Measurements from ENCODE around the gene TTC36. TPM values are rescaled to one million over a fixed set of nuclear protein-coding genes. Genes with fewer than 3 reads are reported as not detected.

The TTC36 gene
- total and polyA plus RNA-seq, 5 donors from 2014 or later = 0.22 to 0.87 (median 0.50) TPM; not detected in 1

GRCh38 chr11:118511601-118512000 lies 15.7 kb upstream of the TTC36 start:
- H3K36me3 ChIP-seq (ENCODE audit: control insufficient read depth, insufficient read depth, low read length) = peaks cover 93% of the 10 kb centered on the region
- H3K4me1 ChIP-seq (ENCODE audit: control insufficient read depth, insufficient read depth, low read length, poor library complexity, severe bottlenecking) = no peaks in the 10 kb centered on the region
- Mint-ChIP-seq H3K4me1 (peaks cover 0 to 14% (median 6%) of the 10 kb centered on the region in 4 donors), H3K27ac (no peak overlapping the region), H3K4me3 (no peak overlapping the region), H3K9me3 (no peaks in the 10 kb centered on the region), H3K36me3 (peaks cover 51% of the 10 kb centered on the region), H3K27me3 (no peaks in the 10 kb centered on the region)
- no peak overlapping the region for H3K27ac ChIP-seq (ENCODE audit: insufficient read depth, low read length, poor library complexity, severe bottlenecking)
- no peaks in the 10 kb centered on the region for H3K9me3 ChIP-seq (ENCODE audit: control insufficient read depth in 2 of 2, low read length in 2 of 2)
- no peak overlapping the region for H3K4me3 ChIP-seq (ENCODE audit: low read depth, low read length)
- no peaks in the 10 kb centered on the region for H3K27me3 ChIP-seq (ENCODE audit: control insufficient read depth, insufficient read depth, low read length)
- no peak for ATAC-seq (ENCODE audit: low read depth in 2 of 2)
- no peak for DNase-seq

DNA sequence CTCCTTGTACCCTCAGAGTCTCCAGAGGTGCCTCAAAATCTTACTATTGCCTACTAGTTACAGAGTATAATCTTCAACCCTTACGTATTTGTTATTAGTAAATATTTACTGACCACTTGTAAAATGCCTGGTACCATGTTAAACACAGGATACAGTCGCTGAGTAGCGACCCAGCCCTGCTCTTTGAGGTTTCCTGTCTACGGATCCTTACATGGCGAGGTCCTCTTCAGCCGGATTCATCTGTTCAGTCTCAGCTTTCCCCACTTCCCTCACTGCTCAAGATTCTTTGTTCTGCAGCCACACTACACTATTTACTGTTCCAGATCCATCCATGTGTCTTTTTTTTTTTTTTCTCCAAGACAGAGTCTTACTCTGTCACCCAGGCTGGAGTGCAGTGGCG lies 13.2 kb upstream of the TTC36 start:
- Mint-ChIP-seq H3K36me3 (peaks cover 54% of the 10 kb centered on the region), H3K4me3 (peak overlapping the region in 3 of 4 donors; percentile 12 to 58 (median 22)), H3K27ac (peak overlapping the region in 2 of 3 donors; percentile 83 to 91)

DNA sequence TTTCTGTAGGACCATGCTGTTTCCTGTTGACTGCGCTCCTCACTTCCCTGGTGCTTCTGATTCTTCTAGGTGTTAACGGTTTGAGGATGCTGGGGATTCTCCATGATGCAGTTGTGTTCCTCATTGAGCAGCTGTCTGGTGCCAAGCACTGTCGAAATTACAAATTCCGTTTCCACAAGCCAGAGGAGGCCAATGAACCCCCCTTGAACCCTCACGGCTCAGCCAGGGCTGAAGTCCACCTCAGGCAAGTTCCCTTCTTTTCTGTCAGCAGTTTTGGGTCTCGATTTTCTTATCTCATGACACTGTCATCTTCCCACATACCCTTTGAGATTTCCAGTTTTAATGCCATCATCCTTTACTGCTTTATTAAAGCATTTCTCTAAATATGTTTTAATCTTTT lies 7.7 kb upstream of the TTC36 start:
- H3K9me3 Mint-ChIP-seq = no peaks in the 10 kb centered on the region
- no peaks in the 10 kb centered on the region for H3K9me3 ChIP-seq (ENCODE audit: control insufficient read depth in 2 of 2, low read length in 2 of 2)
- H3K27me3 ChIP-seq (ENCODE audit: control insufficient read depth, insufficient read depth, low read length) = no peaks in the 10 kb centered on the region
- H3K36me3 Mint-ChIP-seq = peaks cover 47% of the 10 kb centered on the region
- peaks cover 0 to 6% (median 2%) of the 10 kb centered on the region in 4 donors for H3K4me1 Mint-ChIP-seq
- H3K4me3 Mint-ChIP-seq = no peak overlapping the region
- no peak for DNase-seq
- H3K27ac ChIP-seq (ENCODE audit: insufficient read depth, low read length, poor library complexity, severe bottlenecking) = no peak overlapping the region
- no peaks in the 10 kb centered on the region for H3K27me3 Mint-ChIP-seq
- H3K27ac Mint-ChIP-seq = peak overlapping the region; percentile 9 to 54 (median 12)
- no peak overlapping the region for H3K4me3 ChIP-seq (ENCODE audit: low read depth, low read length)
- H3K36me3 ChIP-seq (ENCODE audit: control insufficient read depth, insufficient read depth, low read length) = peaks cover 84% of the 10 kb centered on the region
- no peak for ATAC-seq (ENCODE audit: low read depth in 2 of 2)
- no peaks in the 10 kb centered on the region for H3K4me1 ChIP-seq (ENCODE audit: control insufficient read depth, insufficient read depth, low read length, poor library complexity, severe bottlenecking)

More for the DNA sequence above, 13.2 kb upstream of the TTC36 start:
- Mint-ChIP-seq H3K4me1 (peaks cover 0 to 12% (median 7%) of the 10 kb centered on the region in 4 donors), H3K9me3 (no peaks in the 10 kb centered on the region), H3K27me3 (no peaks in the 10 kb centered on the region)
- Histone ChIP-seq H3K9me3 (ENCODE audit: control insufficient read depth in 2 of 2, low read length in 2 of 2) (no peaks in the 10 kb centered on the region), H3K4me3 (ENCODE audit: low read depth, low read length) (no peak overlapping the region), H3K36me3 (ENCODE audit: control insufficient read depth, insufficient read depth, low read length) (peaks cover 84% of the 10 kb centered on the region), H3K27ac (ENCODE audit: insufficient read depth, low read length, poor library complexity, severe bottlenecking) (no peak overlapping the region), H3K27me3 (ENCODE audit: control insufficient read depth, insufficient read depth, low read length) (no peaks in the 10 kb centered on the region), H3K4me1 (ENCODE audit: control insufficient read depth, insufficient read depth, low read length, poor library complexity, severe bottlenecking) (no peaks in the 10 kb centered on the region)
- peak in 1 of 3 donors; percentile 34 for DNase-seq
- ATAC-seq (ENCODE audit: low read depth in 2 of 2) = no peak

GRCh38 chr11:118521892-118522311 lies 5.4 kb upstream of the TTC36 start:
- Histone ChIP-seq H3K27me3 (ENCODE audit: control insufficient read depth, insufficient read depth, low read length) (no peaks in the 10 kb centered on the region), H3K36me3 (ENCODE audit: control insufficient read depth, insufficient read depth, low read length) (peaks cover 70% of the 10 kb centered on the region)
- H3K27me3 Mint-ChIP-seq = no peaks in the 10 kb centered on the region

DNA sequence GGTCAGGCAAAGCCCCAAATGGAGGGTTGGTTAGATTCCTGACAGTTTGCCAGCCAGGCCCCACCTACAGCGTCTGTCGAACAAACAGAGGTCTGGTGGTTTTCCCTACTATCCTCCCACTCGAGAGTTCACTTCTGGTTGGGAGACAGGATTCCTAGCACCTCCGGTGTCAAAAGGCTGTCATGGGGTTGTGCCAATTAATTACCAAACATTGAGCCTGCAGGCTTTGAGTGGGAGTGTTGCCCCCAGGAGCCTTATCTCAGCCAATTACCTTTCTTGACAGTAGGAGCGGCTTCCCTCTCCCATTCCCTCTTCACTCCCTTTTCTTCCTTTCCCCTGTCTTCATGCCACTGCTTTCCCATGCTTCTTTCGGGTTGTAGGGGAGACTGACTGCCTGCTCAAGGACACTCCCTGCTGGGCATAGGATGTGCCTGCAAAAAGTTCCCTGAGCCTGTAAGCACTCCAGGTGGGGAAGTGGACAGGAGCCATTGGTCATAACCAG lies 4.7 kb upstream of the TTC36 start:
- no peak overlapping the region for H3K4me3 Mint-ChIP-seq
- H3K4me1 Mint-ChIP-seq = peaks cover 0 to 20% (median 11%) of the 10 kb centered on the region in 4 donors
- no peak overlapping the region for H3K27ac Mint-ChIP-seq
- ATAC-seq (ENCODE audit: low read depth in 2 of 2) (no peak), DNase-seq (no peak)
- H3K9me3 Mint-ChIP-seq = no peaks in the 10 kb centered on the region
- Histone ChIP-seq H3K4me3 (ENCODE audit: low read depth, low read length) (no peak overlapping the region), H3K9me3 (ENCODE audit: control insufficient read depth in 2 of 2, low read length in 2 of 2) (no peaks in the 10 kb centered on the region), H3K27me3 (ENCODE audit: control insufficient read depth, insufficient read depth, low read length) (no peaks in the 10 kb centered on the region), H3K36me3 (ENCODE audit: control insufficient read depth, insufficient read depth, low read length) (peaks cover 65% of the 10 kb centered on the region), H3K4me1 (ENCODE audit: control insufficient read depth, insufficient read depth, low read length, poor library complexity, severe bottlenecking) (no peaks in the 10 kb centered on the region), H3K27ac (ENCODE audit: insufficient read depth, low read length, poor library complexity, severe bottlenecking) (no peak overlapping the region)
- no peaks in the 10 kb centered on the region for H3K27me3 Mint-ChIP-seq
- peaks cover 32% of the 10 kb centered on the region for H3K36me3 Mint-ChIP-seq

More at GRCh38 chr11:118521892-118522311, 5.4 kb upstream of the TTC36 start:
- Mint-ChIP-seq H3K9me3 (no peaks in the 10 kb centered on the region), H3K27ac (no peak overlapping the region), H3K4me3 (no peak overlapping the region), H3K4me1 (peaks cover 0 to 13% (median 7%) of the 10 kb centered on the region in 4 donors), H3K36me3 (peaks cover 32% of the 10 kb centered on the region)
- Histone ChIP-seq H3K4me3 (ENCODE audit: low read depth, low read length) (no peak overlapping the region), H3K4me1 (ENCODE audit: control insufficient read depth, insufficient read depth, low read length, poor library complexity, severe bottlenecking) (no peaks in the 10 kb centered on the region), H3K27ac (ENCODE audit: insufficient read depth, low read length, poor library complexity, severe bottlenecking) (no peak overlapping the region), H3K9me3 (ENCODE audit: control insufficient read depth in 2 of 2, low read length in 2 of 2) (no peaks in the 10 kb centered on the region)
- DNase-seq = no peak
- no peak for ATAC-seq (ENCODE audit: low read depth in 2 of 2)

GRCh38 chr11:118524356-118524755 lies 2.9 kb upstream of the TTC36 start:
- no peak overlapping the region for H3K4me3 ChIP-seq (ENCODE audit: low read depth, low read length)
- peaks cover 29% of the 10 kb centered on the region for H3K36me3 Mint-ChIP-seq
- no peaks in the 10 kb centered on the region for H3K9me3 ChIP-seq (ENCODE audit: control insufficient read depth in 2 of 2, low read length in 2 of 2)
- peak overlapping the region in 2 of 3 donors; percentile 20 to 31 for H3K27ac Mint-ChIP-seq
- peaks cover 55% of the 10 kb centered on the region for H3K36me3 ChIP-seq (ENCODE audit: control insufficient read depth, insufficient read depth, low read length)
- peaks cover 0 to 31% (median 21%) of the 10 kb centered on the region in 4 donors for H3K4me1 Mint-ChIP-seq
- no peak overlapping the region for H3K27ac ChIP-seq (ENCODE audit: insufficient read depth, low read length, poor library complexity, severe bottlenecking)
- H3K9me3 Mint-ChIP-seq = no peaks in the 10 kb centered on the region
- no peak overlapping the region for H3K4me3 Mint-ChIP-seq
- no peak for ATAC-seq (ENCODE audit: low read depth in 2 of 2)
- H3K27me3 ChIP-seq (ENCODE audit: control insufficient read depth, insufficient read depth, low read length) = no peaks in the 10 kb centered on the region
- DNase-seq = no peak
- no peaks in the 10 kb centered on the region for H3K27me3 Mint-ChIP-seq
- H3K4me1 ChIP-seq (ENCODE audit: control insufficient read depth, insufficient read depth, low read length, poor library complexity, severe bottlenecking) = peaks cover 5% of the 10 kb centered on the region

- no peaks in the 10 kb centered on the region for H3K27me3 Mint-ChIP-seq
These were observed 2.4 kb upstream of the TTC36 start for GRCh38 chr11:118524757-118525470.

More at GRCh38 chr11:118524757-118525470, 2.4 kb upstream of the TTC36 start:
- peak overlapping the region; percentile 20 to 88 (median 62) for H3K27ac Mint-ChIP-seq
- H3K9me3 ChIP-seq (ENCODE audit: control insufficient read depth in 2 of 2, low read length in 2 of 2) = no peaks in the 10 kb centered on the region
- H3K4me1 Mint-ChIP-seq = peaks cover 4 to 37% (median 26%) of the 10 kb centered on the region in 4 donors
- peaks cover 49% of the 10 kb centered on the region for H3K36me3 ChIP-seq (ENCODE audit: control insufficient read depth, insufficient read depth, low read length)
- H3K4me3 Mint-ChIP-seq = no peak overlapping the region
- peaks cover 10% of the 10 kb centered on the region for H3K4me1 ChIP-seq (ENCODE audit: control insufficient read depth, insufficient read depth, low read length, poor library complexity, severe bottlenecking)
- H3K9me3 Mint-ChIP-seq = no peaks in the 10 kb centered on the region
- no peak for DNase-seq
- no peaks in the 10 kb centered on the region for H3K27me3 ChIP-seq (ENCODE audit: control insufficient read depth, insufficient read depth, low read length)
- peaks cover 23% of the 10 kb centered on the region for H3K36me3 Mint-ChIP-seq
- ATAC-seq (ENCODE audit: low read depth in 2 of 2) = no peak
- H3K4me3 ChIP-seq (ENCODE audit: low read depth, low read length) = no peak overlapping the region
- H3K27ac ChIP-seq (ENCODE audit: insufficient read depth, low read length, poor library complexity, severe bottlenecking) = no peak overlapping the region
